HL-60 (cell line): ENCODE measurements around the gene ADAMTS2.

ENCODE experiments used
- DNase-seq, 2 experiments: peaks; one replicate each; pipeline ENCODE4 v3.0.0-alpha.2; 2010 to 2020; ENCODE audit warnings: low read depth in 1 of 2, low spot score in 1 of 2
- H3K27ac ChIP-seq: fragments of 250-450 bp; sonication (Bioruptor Pico); replicated peaks from 2 replicates; pipeline ENCODE4 v1.5.1; 2020; ENCODE audit warnings: mild to moderate bottlenecking, moderate library complexity
- H3K27me3 ChIP-seq: fragments of 250-450 bp; sonication (Bioruptor Pico); 2 replicates; pipeline ENCODE4 v1.5.1; 2021; ENCODE audit warnings: mild to moderate bottlenecking, moderate library complexity; ENCODE audit not compliant: insufficient read depth, poor library complexity, severe bottlenecking
- H3K4me3 ChIP-seq: replicated peaks from 2 replicates; pipeline ENCODE4 v1.5.1; 2011; ENCODE audit warnings: mild to moderate bottlenecking, control low read depth, low read length; ENCODE audit not compliant: insufficient read depth
- CTCF ChIP-seq: IDR thresholded peaks from one replicate; pipeline ENCODE4 v1.5.1; 2011; ENCODE audit warnings: low read length, control low read depth, inconsistent platforms; ENCODE audit not compliant: insufficient read depth
- GABPA ChIP-seq: IDR thresholded peaks from 2 replicates; pipeline ENCODE4 v1.6.1; 2012; ENCODE audit warnings: low read depth
- POLR2AphosphoS5 ChIP-seq: IDR thresholded peaks from 2 replicates; pipeline ENCODE4 v1.6.1; 2012; ENCODE audit warnings: low read depth
- REST ChIP-seq: IDR thresholded peaks from 2 replicates; pipeline ENCODE4 v1.6.1; 2012; ENCODE audit warnings: low read depth; ENCODE audit not compliant: insufficient replicate concordance
- SPI1 ChIP-seq: IDR thresholded peaks from 2 replicates; pipeline ENCODE4 v1.6.1; 2012; ENCODE audit warnings: low read depth, mild to moderate bottlenecking, borderline replicate concordance

ADAMTS2 gene

GRCh38 chr5:179264053-179264782 is 81.0 kb downstream of the ADAMTS2 start:
- H3K27ac ChIP-seq: no peak overlapping the region
- DNase-seq: no peak
- H3K27me3 ChIP-seq: no peaks in the 10 kb centered on the region
- TF ChIP-seq SPI1 (no peak), CTCF (no peak), POLR2AphosphoS5 (no peak), REST (no peak), GABPA (no peak)
- no peak overlapping the region for H3K4me3 ChIP-seq

GRCh38 chr5:179263391-179264052 is 81.7 kb downstream of the ADAMTS2 start:
- DNase-seq: no peak
- Histone ChIP-seq H3K27ac (no peak overlapping the region), H3K27me3 (no peaks in the 10 kb centered on the region), H3K4me3 (no peak overlapping the region)
- TF ChIP-seq SPI1: no peak
- no peak for TF ChIP-seq GABPA
- TF ChIP-seq POLR2AphosphoS5: no peak
- TF ChIP-seq CTCF: no peak
- no peak for TF ChIP-seq REST

GRCh38 chr5:179262126-179262920 is 82.9 kb downstream of the ADAMTS2 start:
- no peak for DNase-seq
- Histone ChIP-seq H3K27ac (no peak overlapping the region), H3K4me3 (no peak overlapping the region), H3K27me3 (no peaks in the 10 kb centered on the region)
- TF ChIP-seq CTCF (no peak), REST (no peak), POLR2AphosphoS5 (no peak), GABPA (no peak), SPI1 (no peak)
